MM.1S (cell line): ENCODE measurements around the gene MBLAC1.
A peak's percentile ranks its signal among the peaks of the same experiment; 100 is the strongest.
"Not testable (repeated sequence)": the region's sequence is repeated elsewhere in the genome, so short reads cannot be mapped to it uniquely, and the experiment has no call there.

Experiments used
- DNase-seq: peaks from one replicate; pipeline ENCODE4 v3.0.0-alpha.2; 2015
- H2AFZ ChIP-seq: fragments of 300-600 bp; sonication (generic); 2 replicates; pipeline ENCODE4 v1.6.0; 2016; ENCODE audit warnings: antibody characterized with exemption, low read length
- H3F3A ChIP-seq: fragments of 300-600 bp; sonication (generic); 2 replicates; pipeline ENCODE4 v1.6.1; 2016; ENCODE audit warnings: mild to moderate bottlenecking, antibody characterized with exemption, low read length, moderate library complexity, mixed read lengths; ENCODE audit not compliant: insufficient read depth
- H3K27ac ChIP-seq: fragments of 300-600 bp; sonication (generic); 2 replicates; pipeline ENCODE4 v1.5.1; 2016; ENCODE audit warnings: mild to moderate bottlenecking, low read length
- H3K27me3 ChIP-seq: fragments of 300-600 bp; sonication (generic); replicated peaks from 2 replicates; pipeline ENCODE4 v1.6.0; 2016; ENCODE audit warnings: low read length; ENCODE audit not compliant: insufficient read depth
- H3K36me3 ChIP-seq: fragments of 300-600 bp; sonication (generic); replicated peaks from 2 replicates; pipeline ENCODE4 v1.6.1; 2016; ENCODE audit warnings: mild to moderate bottlenecking, low read length, mixed read lengths; ENCODE audit not compliant: insufficient read depth
- H3K4me1 ChIP-seq: fragments of 300-600 bp; sonication (generic); 2 replicates; pipeline ENCODE4 v1.6.1; 2016; ENCODE audit warnings: low read length, mixed read lengths
- H3K4me2 ChIP-seq: fragments of 300-600 bp; sonication (generic); 2 replicates; pipeline ENCODE4 v1.6.0; 2016; ENCODE audit warnings: low read depth, low read length
- H3K4me3 ChIP-seq: fragments of 300-600 bp; sonication (generic); 2 replicates; pipeline ENCODE4 v1.5.1; 2016; ENCODE audit warnings: low read length, mixed read lengths
- H3K79me2 ChIP-seq: fragments of 300-600 bp; sonication (generic); 2 replicates; pipeline ENCODE4 v1.6.1; 2016; ENCODE audit warnings: mixed run types, low read length, mixed read lengths
- H3K9ac ChIP-seq: fragments of 300-600 bp; sonication (generic); 2 replicates; pipeline ENCODE4 v1.6.1; 2016; ENCODE audit warnings: low read length, mixed read lengths
- H3K9me2 ChIP-seq: fragments of 300-600 bp; sonication (generic); replicated peaks from 2 replicates; pipeline ENCODE4 v1.6.1; 2016; ENCODE audit warnings: mild to moderate bottlenecking, low read length, mixed read lengths; ENCODE audit not compliant: insufficient read depth
- H3K9me3 ChIP-seq: fragments of 300-600 bp; sonication (generic); replicated peaks from 2 replicates; pipeline ENCODE4 v1.6.1; 2016; ENCODE audit warnings: mild to moderate bottlenecking, low read length, mixed read lengths; ENCODE audit not compliant: insufficient read depth
- H4K20me1 ChIP-seq: fragments of 300-600 bp; sonication (generic); 2 replicates; pipeline ENCODE4 v1.6.1; 2016; ENCODE audit warnings: mild to moderate bottlenecking, low read length, moderate library complexity, mixed read lengths; ENCODE audit not compliant: insufficient read depth
- CTCF ChIP-seq: fragments of 300-600 bp; sonication (generic); IDR thresholded peaks from 2 replicates; pipeline ENCODE4 v1.5.1; 2016; ENCODE audit warnings: antibody characterized with exemption, low read length, mixed read lengths
- EZH2 ChIP-seq: fragments of 300-600 bp; sonication (generic); optimal IDR thresholded peaks from 2 replicates; pipeline ENCODE3; 2017; ENCODE audit warnings: low read depth, mild to moderate bottlenecking, antibody characterized with exemption, low read length, mixed read lengths
- EZH2phosphoT487 ChIP-seq: fragments of 300-600 bp; sonication (generic); IDR thresholded peaks from 2 replicates; pipeline ENCODE4 v1.6.1; 2018; ENCODE audit warnings: antibody characterized with exemption, low read length

The MBLAC1 gene

GRCh38 chr7:100126239-100126930 lies 382 bp upstream of the MBLAC1 start:
- Histone ChIP-seq H4K20me1 (no peaks in the 10 kb centered on the region), H3K4me1 (peaks cover 15% of the 10 kb centered on the region), H2AFZ (peak overlapping the region; percentile 90), H3K9me3 (no peaks in the 10 kb centered on the region), H3F3A (peaks cover 20% of the 10 kb centered on the region), H3K27ac (peak overlapping the region; percentile 95), H3K79me2 (peaks cover 7% of the 10 kb centered on the region; the same call in 1 of the 2 replicates), H3K36me3 (no peaks in the 10 kb centered on the region), H3K4me3 (peak overlapping the region; percentile 78), H3K9me2 (no peaks in the 10 kb centered on the region), H3K4me2 (peak overlapping the region; percentile 99), H3K27me3 (no peaks in the 10 kb centered on the region), H3K9ac (peak overlapping the region; percentile 86)
- no peak for TF ChIP-seq CTCF
- TF ChIP-seq EZH2phosphoT487, result no peak
- no peak for TF ChIP-seq EZH2
- DNase-seq, result no peak

GRCh38 chr7:100127866-100128636 lies 1.3 kb downstream of the MBLAC1 start:
- Histone ChIP-seq H2AFZ (peak overlapping the region; percentile 90), H3K79me2 (peaks cover 7% of the 10 kb centered on the region; the same call in 1 of the 2 replicates), H3K4me1 (peaks cover 15% of the 10 kb centered on the region), H3K36me3 (no peaks in the 10 kb centered on the region), H3F3A (peaks cover 20% of the 10 kb centered on the region), H3K27ac (no peak overlapping the region), H3K27me3 (no peaks in the 10 kb centered on the region), H3K9ac (peak overlapping the region; percentile 86), H3K4me2 (peak overlapping the region; percentile 99), H3K9me2 (no peaks in the 10 kb centered on the region), H4K20me1 (no peaks in the 10 kb centered on the region), H3K4me3 (peak overlapping the region; percentile 78), H3K9me3 (no peaks in the 10 kb centered on the region)
- DNase-seq, result peak; percentile 14
- TF ChIP-seq CTCF (no peak), EZH2phosphoT487 (no peak), EZH2 (no peak)

- DNase-seq, result no peak
- H3K27ac ChIP-seq, result no peak overlapping the region
- no peaks in the 10 kb centered on the region for H3K9me2 ChIP-seq
- no peak overlapping the region for H3K9ac ChIP-seq
- H2AFZ ChIP-seq, result no peak overlapping the region
- peaks cover 15% of the 10 kb centered on the region for H3K4me1 ChIP-seq
- no peaks in the 10 kb centered on the region for H3K27me3 ChIP-seq
- peaks cover 7% of the 10 kb centered on the region; the same call in 1 of the 2 replicates for H3K79me2 ChIP-seq
- H3K36me3 ChIP-seq, result no peaks in the 10 kb centered on the region
- no peaks in the 10 kb centered on the region for H3K9me3 ChIP-seq
- H4K20me1 ChIP-seq, result no peaks in the 10 kb centered on the region
- no peak overlapping the region for H3K4me3 ChIP-seq
- H3K4me2 ChIP-seq, result no peak overlapping the region
- H3F3A ChIP-seq, result peaks cover 20% of the 10 kb centered on the region
- TF ChIP-seq EZH2phosphoT487 (no peak), CTCF (no peak), EZH2 (no peak)
Measured at GRCh38 chr7:100128637-100128963, 1.8 kb downstream of the MBLAC1 start.

- not testable (repeated sequence) for H4K20me1 ChIP-seq, H3K27me3 ChIP-seq, H2AFZ ChIP-seq, DNase-seq, H3K9me2 ChIP-seq, H3K27ac ChIP-seq, H3K36me3 ChIP-seq, H3K9ac ChIP-seq, H3K4me3 ChIP-seq, H3K79me2 ChIP-seq, H3K9me3 ChIP-seq, H3K4me2 ChIP-seq
- peaks cover 20% of the 10 kb centered on the region for H3F3A ChIP-seq
- peaks cover 15% of the 10 kb centered on the region for H3K4me1 ChIP-seq
Measured at GRCh38 chr7:100130220-100130607, 3.4 kb downstream of the MBLAC1 start.
